Activated CD8-positive, alpha-beta memory T cell treated with anti-CD3 and anti-CD28 coated beads, Interleukin-2, amount 50 U/mL, for 4 hours (primary cell): Measurements from ENCODE around the gene GFM1.
"Not testable (repeated sequence)": the region's sequence is repeated elsewhere in the genome, so short reads cannot be mapped to it uniquely, and the experiment has no call there.

ENCODE experiments used
- DNase-seq: peaks from one replicate; pipeline ENCODE4 v3.0.0-alpha.2; 2020

The GFM1 gene

GRCh38 chr3:158679547-158680000, 35.2 kb downstream of the GFM1 start:
- no peak for DNase-seq

- no peak for DNase-seq
Observed at GRCh38 chr3:158680861-158681260, 36.5 kb downstream of the GFM1 start.

GRCh38 chr3:158683230-158683962, 39.1 kb downstream of the GFM1 start:
- DNase-seq = no peak

- DNase-seq = no peak
Observed at GRCh38 chr3:158685159-158685558, 40.8 kb downstream of the GFM1 start.

- not testable (repeated sequence) for DNase-seq
Observed at GRCh38 chr3:158693866-158694456, 49.6 kb downstream of the GFM1 start.

DNA sequence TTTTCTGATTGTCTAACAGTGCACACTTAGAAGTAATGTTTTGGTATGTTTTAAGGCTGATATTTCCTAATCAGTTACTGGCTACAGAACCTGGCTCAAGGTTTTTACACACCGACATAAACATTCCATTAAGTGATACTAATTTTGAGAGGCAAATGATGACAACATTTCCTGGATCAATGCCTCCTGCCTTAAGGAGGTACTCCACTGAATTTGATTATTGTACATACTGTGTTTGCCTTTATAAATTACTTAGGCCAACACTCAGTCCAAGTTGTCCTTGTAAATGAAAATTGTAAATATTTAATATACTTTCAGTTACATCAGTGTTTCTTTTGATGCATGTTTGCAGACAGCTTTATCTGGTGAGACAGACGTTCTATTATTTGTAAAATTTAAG, 52.3 kb downstream of the GFM1 start:
- no peak for DNase-seq

- DNase-seq = no peak
Observed at GRCh38 chr3:158700559-158700958, 56.2 kb downstream of the GFM1 start.

DNA sequence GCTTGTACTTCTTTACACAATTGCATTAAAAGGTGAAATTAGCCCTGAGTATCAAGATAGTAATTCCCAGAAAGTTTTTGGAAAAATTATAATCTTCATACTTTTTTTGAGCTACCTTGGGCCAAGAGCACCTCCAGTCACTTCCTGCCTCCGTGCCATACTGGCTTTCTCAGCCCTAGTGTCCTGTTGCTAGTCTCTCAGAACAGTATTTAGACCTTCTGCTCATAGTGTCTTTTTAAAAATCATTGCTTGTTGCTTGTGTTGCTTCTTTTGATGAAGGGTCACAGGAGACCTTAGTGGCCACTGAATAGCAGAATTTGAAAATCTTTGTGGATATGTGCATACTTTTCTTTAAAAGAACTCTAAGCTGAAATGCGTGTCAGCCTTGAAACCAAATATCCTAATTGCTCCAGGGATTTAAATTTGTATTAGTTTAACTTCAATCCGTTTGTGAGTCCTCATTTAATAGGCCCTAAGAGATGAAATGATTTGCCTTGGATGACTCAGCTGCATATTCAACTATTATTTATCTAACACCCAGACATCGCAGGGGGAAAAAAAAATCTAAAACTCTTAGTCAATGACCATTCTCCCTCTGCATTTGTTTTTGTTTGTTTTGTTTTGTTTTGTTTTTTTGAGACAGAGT, 57.2 kb downstream of the GFM1 start:
- no peak for DNase-seq

- DNase-seq = no peak
Observed at GRCh38 chr3:158702815-158703481, 58.6 kb downstream of the GFM1 start.

- DNase-seq = no peak
Observed at GRCh38 chr3:158703566-158703965, 59.2 kb downstream of the GFM1 start.

DNA sequence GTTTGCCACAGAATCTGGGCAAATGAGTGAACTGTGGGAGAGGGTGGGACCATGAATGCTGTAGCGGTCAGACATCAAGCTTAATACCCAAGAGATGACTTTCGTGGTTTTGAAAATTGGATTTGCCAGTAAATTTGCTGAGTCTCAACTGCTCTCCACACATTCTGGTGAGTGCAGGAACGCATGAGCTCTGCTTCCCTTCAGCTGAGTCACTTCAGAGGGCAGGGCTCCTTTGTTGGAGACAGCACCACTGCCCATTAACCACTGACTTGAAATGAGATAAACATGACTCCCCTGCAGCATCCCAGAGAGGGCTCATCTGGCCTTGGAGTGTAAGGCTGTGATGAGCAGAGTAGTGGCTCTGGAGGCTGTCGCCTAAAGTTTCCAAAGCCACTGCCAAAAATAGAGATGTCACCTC, 65.3 kb downstream of the GFM1 start:
- no peak for DNase-seq

DNA sequence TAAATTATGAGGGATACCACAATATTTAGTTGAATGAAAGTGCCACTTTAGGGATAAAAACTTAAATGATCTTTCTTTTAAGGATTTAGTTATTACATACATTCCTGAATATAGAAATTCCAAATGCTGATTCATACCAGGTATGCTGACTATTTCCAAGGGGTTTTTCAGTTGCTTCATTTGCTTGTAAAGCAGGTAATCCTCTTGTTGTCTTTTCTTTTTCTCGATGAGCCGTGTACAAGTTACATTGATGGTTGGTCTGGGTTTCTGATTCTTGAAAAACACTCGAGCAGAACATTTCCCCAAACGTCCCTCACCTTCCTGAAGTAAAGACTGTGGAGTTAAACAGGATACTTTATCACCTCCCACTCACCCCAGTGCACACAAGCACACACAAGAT, 66.3 kb downstream of the GFM1 start:
- no peak for DNase-seq

- DNase-seq = no peak
Observed at GRCh38 chr3:158711886-158712285, 67.6 kb downstream of the GFM1 start.

DNA sequence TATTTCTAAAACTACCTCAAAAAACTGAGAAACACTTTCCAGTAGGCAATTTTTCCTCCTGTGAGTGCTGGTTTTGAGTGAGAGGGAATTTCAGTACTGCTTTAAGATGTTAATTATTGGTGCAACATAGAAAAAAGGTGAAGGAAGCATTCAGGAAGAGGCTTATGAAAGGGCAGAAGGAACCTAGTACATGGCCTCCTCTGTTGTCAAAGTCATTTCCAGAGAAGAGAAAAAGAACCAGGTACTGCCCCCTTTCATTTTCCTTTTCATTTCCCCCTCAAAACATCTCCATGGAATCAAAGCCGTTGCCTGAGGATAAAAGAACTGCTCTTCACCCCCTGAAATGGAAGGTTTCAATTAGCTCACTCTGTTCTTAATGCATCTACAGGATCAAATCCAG, 68.1 kb downstream of the GFM1 start:
- no peak for DNase-seq

- DNase-seq = no peak
Observed at GRCh38 chr3:158713094-158713499, 68.8 kb downstream of the GFM1 start.

DNA sequence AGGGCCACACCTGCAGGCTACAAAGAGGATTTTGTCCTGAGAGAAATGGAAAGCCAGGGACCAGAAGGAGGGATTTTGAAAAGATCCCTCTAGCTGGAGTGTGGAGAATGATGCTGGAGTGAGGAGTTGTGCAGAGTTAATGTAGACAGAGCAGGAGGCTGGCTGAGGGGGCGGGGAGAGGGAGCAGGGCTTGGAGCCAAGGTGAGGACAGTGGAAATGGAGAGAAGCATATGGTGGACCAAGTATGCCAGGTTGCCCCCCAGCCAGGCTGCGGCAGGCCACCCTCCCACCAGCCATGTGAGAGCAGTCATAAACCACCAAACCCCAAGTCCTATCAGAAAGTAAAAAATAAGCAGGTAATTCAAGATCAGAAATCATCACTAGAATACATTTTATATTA, 73.2 kb downstream of the GFM1 start:
- no peak for DNase-seq

- DNase-seq = no peak
Observed at GRCh38 chr3:158718490-158719170, 74.3 kb downstream of the GFM1 start.

DNA sequence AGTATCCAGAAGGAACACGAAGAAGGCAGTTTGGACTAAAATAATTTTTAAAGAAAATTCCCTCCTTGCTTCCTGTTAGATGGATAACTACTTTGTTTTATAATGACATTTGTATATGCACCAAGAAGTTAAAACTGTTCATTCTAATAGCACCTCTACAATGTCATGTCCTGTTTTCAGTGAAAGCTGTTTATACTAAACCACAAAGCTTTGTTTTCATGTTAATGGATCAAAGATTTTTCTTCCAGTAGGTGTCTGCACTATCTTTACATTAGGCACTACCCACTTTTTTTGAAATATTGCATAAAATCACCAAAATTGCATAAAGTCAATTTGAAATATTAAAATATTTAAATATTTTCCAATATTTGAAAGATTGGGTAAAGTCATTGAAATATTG, 77.8 kb downstream of the GFM1 start:
- DNase-seq = no peak

DNA sequence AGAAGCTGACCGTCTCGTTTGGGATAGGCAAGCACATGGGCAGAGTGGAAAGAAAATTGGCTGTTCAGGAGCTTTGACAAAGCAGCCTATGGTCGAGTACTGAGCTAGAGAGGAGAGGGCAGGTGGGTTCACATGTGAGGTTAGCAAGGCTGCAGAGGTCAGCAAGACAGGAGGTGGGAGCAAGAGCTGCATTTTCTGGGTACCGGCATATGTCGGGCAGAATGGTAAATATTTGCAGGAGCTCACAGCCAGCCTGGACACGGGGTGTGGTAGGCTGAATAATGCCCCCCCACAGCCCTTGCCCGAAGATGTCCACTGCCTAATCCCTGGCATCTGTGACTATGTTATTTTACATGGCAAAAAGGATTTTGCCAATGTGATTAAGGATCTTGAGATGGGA, 79.7 kb downstream of the GFM1 start:
- no peak for DNase-seq

DNA sequence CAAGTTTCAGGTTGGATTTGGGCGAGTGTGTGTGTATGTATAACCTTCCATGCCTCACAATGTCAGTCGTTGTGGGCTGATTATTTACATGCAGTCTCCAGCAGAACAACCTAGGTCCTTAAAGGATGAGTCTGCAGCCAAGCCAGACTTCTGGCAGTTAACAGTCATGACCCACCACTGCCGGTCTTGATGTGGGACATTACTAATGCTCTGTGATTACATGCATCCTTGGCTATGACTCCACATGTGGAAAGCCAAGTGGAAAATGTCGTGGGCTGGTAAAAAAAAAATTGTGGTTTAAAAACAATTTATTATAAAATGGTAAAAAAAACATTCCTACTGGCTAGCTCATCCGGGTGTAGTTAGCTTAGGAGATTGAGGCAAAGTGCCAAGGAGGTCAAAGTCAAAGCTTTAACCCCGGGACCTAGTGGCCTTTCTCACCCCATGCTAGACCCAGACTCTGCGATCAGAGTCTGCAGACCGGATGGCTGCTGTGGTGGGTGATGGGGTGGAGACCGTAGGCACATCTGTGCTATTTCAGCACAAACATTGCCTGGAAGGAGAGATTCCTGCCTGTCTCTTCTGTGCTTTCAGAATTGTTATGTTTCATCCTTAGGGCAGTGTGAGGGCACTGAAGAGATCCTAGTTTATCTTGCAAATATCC, 81.2 kb downstream of the GFM1 start:
- DNase-seq = no peak

DNA sequence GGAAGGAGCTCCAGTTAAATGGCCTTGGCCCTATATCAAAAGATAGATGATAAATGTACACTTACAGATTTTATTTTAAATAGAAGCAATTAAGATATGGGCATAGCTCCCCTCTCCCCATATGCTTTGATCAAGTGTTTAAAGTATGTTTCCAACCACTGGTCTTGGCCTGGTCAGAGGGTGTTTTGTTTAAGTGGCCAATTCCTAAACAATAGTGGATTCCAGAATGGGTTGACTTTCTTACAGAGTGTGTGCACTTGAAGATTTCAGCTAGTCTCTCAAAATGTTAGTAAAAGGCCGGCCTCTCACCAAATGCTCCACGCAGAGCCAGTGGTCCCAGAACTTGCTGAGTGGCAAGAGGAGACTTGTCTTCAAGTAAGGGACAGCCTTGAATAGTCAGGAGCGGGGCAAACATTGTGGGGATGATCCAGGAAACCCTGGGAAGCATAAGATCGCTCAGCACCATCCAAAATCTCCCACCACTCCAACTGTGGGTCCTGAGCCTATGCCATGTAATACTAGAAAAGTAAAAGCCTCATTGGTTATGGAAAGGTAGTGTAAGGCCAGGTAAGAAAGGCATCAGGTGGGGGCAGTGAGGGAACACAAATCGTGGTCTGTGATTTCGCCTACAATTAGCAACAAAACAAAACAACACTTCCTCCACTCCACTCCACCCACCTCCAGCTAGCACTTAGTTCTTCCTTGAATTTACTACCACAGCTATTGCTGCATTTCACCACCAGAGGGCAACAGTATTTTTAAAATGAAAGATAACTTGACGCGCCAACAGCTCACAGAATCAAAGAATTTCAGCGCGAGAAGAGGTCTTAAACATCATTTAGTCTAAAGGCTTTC, 83.1 kb downstream of the GFM1 start:
- DNase-seq = peak; percentile 32

DNA sequence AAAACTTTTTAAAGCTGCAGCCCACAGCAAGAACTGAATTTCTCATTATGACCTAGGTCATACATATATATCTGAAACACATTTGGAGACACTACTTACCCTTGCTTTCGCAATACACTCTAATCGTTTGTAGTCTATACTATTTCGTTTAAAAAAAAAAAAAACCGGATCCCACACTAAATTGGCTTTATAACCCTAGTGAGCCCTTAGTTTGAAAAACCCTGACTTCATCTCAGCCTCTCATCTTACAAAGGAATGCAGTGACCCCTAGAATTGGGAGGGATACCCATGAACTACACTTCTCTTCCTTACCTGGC, 83.7 kb downstream of the GFM1 start:
- DNase-seq = no peak
